ENCODE measurements around the gene SLC39A1.
"Not testable (repeated sequence)": the region's sequence is repeated elsewhere in the genome, so short reads cannot be mapped to it uniquely, and the experiment has no call there.

Gene SLC39A1

DNA sequence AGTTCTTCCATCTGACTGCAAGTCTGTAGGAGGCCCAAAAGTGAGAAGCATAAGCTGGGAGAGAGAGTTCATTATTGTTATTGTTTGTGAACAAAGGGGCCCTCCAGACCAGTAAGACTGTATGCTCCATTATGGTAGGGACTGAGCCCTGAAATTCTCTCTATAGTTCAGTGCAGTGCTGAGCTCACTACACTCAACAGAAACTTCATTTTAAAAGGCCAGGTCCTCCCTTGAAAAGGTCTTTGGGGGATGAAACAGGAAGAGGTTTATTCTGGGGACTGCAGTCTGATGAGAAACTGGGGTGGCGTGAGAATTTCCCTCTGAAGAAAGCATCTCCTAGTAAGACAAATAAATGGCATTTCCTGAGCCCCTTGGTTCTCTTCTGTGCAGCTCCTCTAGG lies 35.1 kb downstream of the SLC39A1 start:
- DNase-seq: no peak

DNA sequence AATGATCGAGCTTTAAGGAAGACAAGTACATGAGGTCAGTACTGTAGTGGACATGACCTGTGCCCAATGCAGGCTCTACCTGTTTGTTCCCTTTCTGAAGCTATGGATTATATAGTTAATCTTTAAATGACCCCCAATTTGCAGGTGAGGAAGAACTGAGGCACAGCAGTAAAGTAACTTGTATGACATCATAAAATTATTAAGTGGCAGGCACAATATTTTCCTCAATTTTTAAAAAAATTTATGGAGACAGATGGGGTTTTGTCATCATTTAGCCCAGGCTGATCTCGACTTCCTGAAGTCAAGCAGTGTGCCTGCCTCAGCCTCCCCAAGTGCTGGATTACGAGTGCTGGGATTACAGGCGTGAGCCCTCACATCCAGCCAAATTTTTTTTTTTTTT lies 36.9 kb downstream of the SLC39A1 start:
- no peak for DNase-seq

GRCh38 chr1:153922972-153923925 lies 40.1 kb downstream of the SLC39A1 start, which contains the start of gene GATAD2B:
TSS of gene GATAD2B (minus strand) at chr1:153922972. CDS start at chr1:153828347, 94,625 bp downstream.
- peak; percentile 99 for DNase-seq

- peak; percentile 53 to 69 for DNase-seq
These were observed 41.0 kb downstream of the SLC39A1 start for GRCh38 chr1:153922076-153922971.

- DNase-seq: peak in 1 of 2 experiments; percentile 53
These were observed 41.6 kb downstream of the SLC39A1 start for GRCh38 chr1:153921803-153922075.

GRCh38 chr1:153921080-153921802 lies 42.1 kb downstream of the SLC39A1 start:
- no peak for DNase-seq

- peak; percentile 58 to 61 for DNase-seq
These were observed 43.2 kb downstream of the SLC39A1 start for GRCh38 chr1:153919876-153920852.

DNA sequence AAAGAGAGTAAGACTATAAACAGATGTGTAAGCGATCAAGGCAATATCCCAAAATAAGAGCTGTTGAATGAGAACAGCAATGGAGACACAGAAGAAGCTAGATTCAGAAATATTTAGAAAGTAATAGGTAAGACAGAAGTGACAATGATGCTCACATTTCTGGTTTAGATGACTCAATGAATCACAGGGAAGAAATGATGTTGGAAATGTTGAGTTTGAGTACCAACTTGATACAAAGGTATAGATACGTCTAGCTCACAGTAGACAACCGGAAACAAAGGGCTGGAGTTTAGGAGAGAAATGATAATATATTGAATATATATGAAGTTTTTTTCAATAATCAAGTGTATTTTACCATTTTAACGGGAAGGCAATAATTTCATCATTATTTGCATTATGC lies 47.0 kb downstream of the SLC39A1 start:
- no peak for DNase-seq

DNA sequence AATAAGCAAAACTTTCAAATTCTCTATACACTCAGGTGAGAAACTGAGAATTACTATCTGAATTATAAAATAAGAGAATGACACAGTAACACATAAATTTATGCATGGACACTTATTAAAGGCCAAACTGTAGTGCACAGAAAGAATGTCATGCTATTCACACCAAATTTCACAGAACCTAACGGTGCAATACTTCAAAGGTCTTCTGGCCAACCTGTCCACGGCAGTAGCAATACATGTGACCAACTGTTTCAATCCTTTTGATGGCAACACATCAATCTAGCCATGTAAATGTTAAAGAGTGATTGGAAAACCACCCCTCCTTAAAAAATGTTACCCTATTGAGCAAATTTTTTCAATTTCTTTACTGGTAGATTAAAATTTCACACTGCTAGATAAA lies 51.0 kb downstream of the SLC39A1 start:
- DNase-seq: no peak

DNA sequence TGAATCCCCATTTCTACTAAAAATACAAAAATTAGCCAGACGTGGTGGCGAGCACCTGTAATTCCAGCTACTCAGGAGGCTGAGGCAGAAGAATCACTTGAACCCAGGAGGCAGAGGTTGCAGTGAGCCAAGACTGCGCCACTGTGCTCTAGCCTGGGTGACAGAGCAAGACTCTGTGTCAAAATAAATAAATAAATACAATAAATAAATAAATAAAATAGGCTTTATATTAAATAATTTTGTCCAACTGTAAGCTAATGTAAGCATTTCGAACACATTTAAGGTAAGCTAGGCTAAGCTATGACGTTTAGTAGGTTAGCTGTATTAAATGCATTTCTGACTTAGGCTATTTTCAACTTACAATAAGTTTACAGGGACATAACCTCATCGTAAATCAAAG lies 52.8 kb downstream of the SLC39A1 start:
- not testable (repeated sequence) for DNase-seq

All from Kasumi-1 (cell line).